Tibial artery (tissue), 4 donors: ENCODE measurements around the gene SLC35D2.
A peak's percentile ranks its signal among the peaks of the same experiment; 100 is the strongest.
"Not testable (repeated sequence)": the region's sequence is repeated elsewhere in the genome, so short reads cannot be mapped to it uniquely, and the experiment has no call there.

Experiments
- DNase-seq, 2 donors: peaks; one replicate each; pipeline ENCODE4 v3.0.0-alpha.2; 2019
- H3K27ac ChIP-seq, 2 donors: fragments of 200-600 bp; sonication (generic) in 1 of 2; 1 replicate in 1 of 2; 2 replicates in 1 of 2; pipeline ENCODE4 v1.5.1; 2018 to 2019; ENCODE audit warnings: mild to moderate bottlenecking in 1 of 2
- H3K27me3 ChIP-seq, 2 donors: fragments of 200-600 bp; sonication (generic) in 1 of 2; one replicate each; pipeline versions ENCODE4 v1.5.1 to v1.6.0; 2016 to 2019
- H3K36me3 ChIP-seq, 3 donors: fragments of 200-600 bp; sonication (generic) in 2 of 3; one replicate each; pipeline ENCODE4 v1.5.1; 2016 to 2019; ENCODE audit warnings: mild to moderate bottlenecking in 2 of 3
- H3K4me1 ChIP-seq, 4 donors: fragments of 200-600 bp; sonication (generic) in 2 of 4; 1 replicate in 3 of 4; 2 replicates in 1 of 4; pipeline ENCODE4 v1.5.1; 2016 to 2019
- H3K4me3 ChIP-seq, 2 donors: fragments of 200-600 bp; sonication (generic) in 1 of 2; 1 replicate in 1 of 2; 2 replicates in 1 of 2; pipeline ENCODE4 v1.5.1; 2018 to 2019; ENCODE audit warnings: mild to moderate bottlenecking in 2 of 2
- H3K9me3 ChIP-seq, 3 donors: fragments of 200-600 bp; sonication (generic) in 1 of 3; one replicate each; pipeline ENCODE4 v1.5.1; 2016 to 2019
- CTCF ChIP-seq, 2 experiments: fragments of 200-600 bp in 1 of 2; fragments of 450-650 bp in 1 of 2; IDR thresholded peaks; one replicate each; pipeline ENCODE4 v1.5.1; 2017 to 2019; ENCODE audit warnings: antibody characterized with exemption in 2 of 2, mild to moderate bottlenecking in 1 of 2, moderate library complexity in 1 of 2
- intact Hi-C: fragments of 100-400 bp; cut with DNase I; formaldehyde crosslinking; loops from one replicate; pipeline ENCODE4 v1.15.0; 2023; ENCODE audit warnings: low total_unique reads

The SLC35D2 gene

DNA sequence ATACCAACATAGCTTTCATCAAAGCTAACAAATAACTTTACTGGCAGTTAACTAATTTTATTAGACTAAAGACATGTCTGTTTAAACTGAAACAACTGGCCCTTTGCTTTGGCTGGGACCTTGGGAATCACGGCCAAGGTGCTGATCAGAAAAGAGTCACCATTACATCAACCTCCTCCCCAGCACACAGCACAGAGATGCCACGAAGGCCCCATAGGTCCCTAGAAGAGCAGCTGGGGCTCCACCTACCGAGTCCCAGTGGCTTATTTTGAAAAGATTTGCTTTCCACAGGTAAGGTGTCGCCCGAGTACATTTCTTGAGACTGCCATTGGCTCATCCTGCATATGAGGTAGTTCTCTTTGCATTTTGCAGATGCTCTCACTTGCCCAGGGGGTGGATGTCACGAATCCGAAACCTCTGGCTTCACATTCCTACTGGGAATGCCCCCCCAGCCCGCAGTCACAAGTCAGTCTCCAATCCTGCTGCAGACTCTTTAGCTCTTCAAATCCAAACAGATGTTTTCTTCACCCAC lies 62.7 kb downstream of the SLC35D2 start:
- TF ChIP-seq CTCF (IDR thresholded peaks at IDR 0.05): no peak
- H3K9me3 ChIP-seq: no peaks in the 10 kb centered on the region
- H3K27ac ChIP-seq: no peak overlapping the region

DNA sequence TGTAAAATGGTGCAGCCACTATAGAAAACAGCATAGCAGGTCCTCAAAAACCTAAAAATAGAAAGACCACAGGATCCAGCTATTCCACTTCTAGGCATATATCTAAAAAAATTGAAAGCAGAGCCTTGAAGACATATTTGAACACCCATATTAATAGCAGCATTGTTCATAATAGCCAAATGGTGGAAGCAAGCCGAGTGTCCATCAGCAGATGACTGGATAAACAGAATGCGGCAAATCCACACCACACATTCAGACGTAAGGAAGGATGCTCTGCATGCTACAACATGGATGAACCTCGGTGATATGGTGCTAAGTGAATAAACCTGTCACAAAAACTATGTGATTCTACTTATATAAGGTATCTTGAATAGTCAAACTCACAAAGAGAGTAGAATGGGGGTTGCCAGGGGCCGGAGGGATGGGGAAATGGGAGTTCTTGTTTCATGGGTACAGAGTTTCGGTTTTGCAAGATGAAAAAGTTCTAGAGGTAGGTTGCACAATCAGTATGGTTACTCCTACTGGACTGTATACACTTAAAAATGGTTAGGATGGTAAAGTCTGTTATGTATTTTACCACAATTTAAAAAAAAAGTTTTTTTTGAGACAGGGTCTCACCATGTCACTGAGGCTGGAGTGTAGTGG lies 64.5 kb downstream of the SLC35D2 start:
- no peak for DNase-seq
- no peak overlapping the region for H3K4me3 ChIP-seq
- H3K36me3 ChIP-seq: peaks cover 6 to 39% (median 19%) of the 10 kb centered on the region in 3 donors
- no peak for TF ChIP-seq CTCF (IDR thresholded peaks at IDR 0.05)
- H3K4me1 ChIP-seq: no peaks in the 10 kb centered on the region
- H3K9me3 ChIP-seq: peaks cover 0 to under 1% (median 0%) of the 10 kb centered on the region in 3 donors
- intact Hi-C loops: loop anchor here (5.0 kb wide), 1 partner anchor 87 kb away; no protein-coding TSS in a partner anchor
- no peak overlapping the region for H3K27ac ChIP-seq
- H3K27me3 ChIP-seq: no peaks in the 10 kb centered on the region

More for the DNA sequence above, 62.7 kb downstream of the SLC35D2 start:
- Histone ChIP-seq H3K36me3 (peaks cover 11 to 42% (median 27%) of the 10 kb centered on the region in 3 donors), H3K27me3 (no peaks in the 10 kb centered on the region), H3K4me3 (no peak overlapping the region), H3K4me1 (no peaks in the 10 kb centered on the region)
- DNase-seq: no peak
- intact Hi-C loops: no loop called here

DNA sequence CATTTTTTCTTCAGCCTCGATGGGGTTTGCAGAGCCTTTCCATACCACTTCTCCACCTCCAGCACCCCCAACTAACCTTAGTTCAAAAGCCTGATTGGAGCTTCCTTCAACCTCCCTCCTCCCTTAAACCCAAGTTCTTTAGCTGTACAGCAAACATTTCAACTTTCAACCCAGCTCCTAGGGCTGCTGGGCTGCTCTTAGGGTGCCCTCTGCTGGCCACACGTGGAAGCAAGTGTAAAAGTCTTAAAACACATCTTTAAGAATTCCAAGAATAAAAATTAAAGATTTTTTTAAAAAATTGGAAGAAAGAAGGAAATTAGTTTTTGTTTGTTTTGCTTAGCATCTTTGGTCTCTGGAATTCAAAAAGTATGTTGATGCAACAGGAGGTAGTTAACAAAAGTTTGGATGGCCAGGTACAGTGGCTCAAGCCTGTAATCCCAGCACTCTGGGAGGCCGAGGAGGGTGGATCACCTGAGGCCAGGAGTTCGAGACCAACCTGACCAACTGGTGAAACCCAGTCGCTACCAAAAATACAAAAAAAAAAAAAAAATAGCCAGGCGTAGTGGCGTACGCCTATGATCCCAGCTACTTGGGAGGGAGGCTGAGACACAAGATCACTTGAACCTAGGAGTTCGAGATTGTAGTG lies 66.1 kb downstream of the SLC35D2 start:
- H3K4me1 ChIP-seq: no peaks in the 10 kb centered on the region
- peaks cover 0 to 14% (median 2%) of the 10 kb centered on the region in 3 donors for H3K9me3 ChIP-seq
- intact Hi-C loops: loop anchor here (5.0 kb wide), 1 partner anchor 85 kb away; no protein-coding TSS in a partner anchor
- H3K4me3 ChIP-seq: no peak overlapping the region
- H3K27me3 ChIP-seq: no peaks in the 10 kb centered on the region
- peaks cover 13 to 33% (median 29%) of the 10 kb centered on the region in 3 donors for H3K36me3 ChIP-seq
- DNase-seq: peak; percentile 27 to 69
- TF ChIP-seq CTCF (IDR thresholded peaks at IDR 0.05): peak; percentile 76 to 88
- H3K27ac ChIP-seq: no peak overlapping the region

DNA sequence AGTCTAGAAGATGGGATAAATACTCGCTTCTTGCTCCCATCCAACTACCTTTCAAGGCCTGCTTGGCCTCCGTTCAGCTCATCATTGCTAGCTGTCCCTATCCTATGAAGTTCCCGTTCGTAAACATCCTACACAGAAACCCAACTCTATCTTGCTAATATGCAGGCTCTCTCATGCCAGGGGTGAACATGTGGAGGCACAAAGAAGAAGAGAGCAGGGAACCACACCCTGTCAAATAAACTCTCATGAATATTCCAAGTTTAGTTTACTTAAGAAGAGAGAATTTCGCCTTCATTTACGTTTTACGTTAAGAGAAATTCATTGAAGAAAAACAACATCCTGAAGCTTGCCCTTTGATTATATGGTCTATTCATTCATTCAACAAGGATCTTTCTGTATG lies 73.7 kb downstream of the SLC35D2 start:
- no peaks in the 10 kb centered on the region for H3K27me3 ChIP-seq
- H3K9me3 ChIP-seq: peaks cover 0 to 14% (median 2%) of the 10 kb centered on the region in 3 donors
- H3K36me3 ChIP-seq: peaks cover 5 to 16% (median 7%) of the 10 kb centered on the region in 3 donors
- H3K4me3 ChIP-seq: no peak overlapping the region
- DNase-seq: no peak
- intact Hi-C loops: loop anchor here (5.0 kb wide), 1 partner anchor 73 kb away; no protein-coding TSS in a partner anchor
- no peak overlapping the region for H3K27ac ChIP-seq
- TF ChIP-seq CTCF (IDR thresholded peaks at IDR 0.05): no peak
- no peaks in the 10 kb centered on the region for H3K4me1 ChIP-seq

- not testable (repeated sequence) for DNase-seq, H3K9me3 ChIP-seq, H3K4me3 ChIP-seq, H3K27ac ChIP-seq, H3K36me3 ChIP-seq, H3K27me3 ChIP-seq, H3K4me1 ChIP-seq
- intact Hi-C loops: loop anchor here (5.0 kb wide), 1 partner anchor 70 kb away; no protein-coding TSS in a partner anchor
Measured at GRCh38 chr9:96306958-96307357, 76.6 kb downstream of the SLC35D2 start.

- H3K27ac ChIP-seq: no peak overlapping the region
- TF ChIP-seq CTCF (IDR thresholded peaks at IDR 0.05): no peak
- no peaks in the 10 kb centered on the region for H3K36me3 ChIP-seq
- no peak overlapping the region for H3K4me3 ChIP-seq
- no peaks in the 10 kb centered on the region for H3K27me3 ChIP-seq
- intact Hi-C loops: loop anchor here (5.0 kb wide), 1 partner anchor 68 kb away; no protein-coding TSS in a partner anchor
- H3K4me1 ChIP-seq: no peaks in the 10 kb centered on the region
- no peak for DNase-seq
- H3K9me3 ChIP-seq: no peaks in the 10 kb centered on the region
Measured at GRCh38 chr9:96305171-96305570, 78.3 kb downstream of the SLC35D2 start.
